RPMI8226 (cell line): ENCODE results near the gene DBX1.
"Not testable (repeated sequence)": the region's sequence is repeated elsewhere in the genome, so short reads cannot be mapped to it uniquely, and the experiment has no call there.

Experiments used
- DNase-seq: peaks from one replicate; pipeline ENCODE4 v3.0.0-alpha.2; 2015

DBX1 gene, protein sequence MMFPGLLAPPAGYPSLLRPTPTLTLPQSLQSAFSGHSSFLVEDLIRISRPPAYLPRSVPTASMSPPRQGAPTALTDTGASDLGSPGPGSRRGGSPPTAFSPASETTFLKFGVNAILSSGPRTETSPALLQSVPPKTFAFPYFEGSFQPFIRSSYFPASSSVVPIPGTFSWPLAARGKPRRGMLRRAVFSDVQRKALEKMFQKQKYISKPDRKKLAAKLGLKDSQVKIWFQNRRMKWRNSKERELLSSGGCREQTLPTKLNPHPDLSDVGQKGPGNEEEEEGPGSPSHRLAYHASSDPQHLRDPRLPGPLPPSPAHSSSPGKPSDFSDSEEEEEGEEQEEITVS

DNA sequence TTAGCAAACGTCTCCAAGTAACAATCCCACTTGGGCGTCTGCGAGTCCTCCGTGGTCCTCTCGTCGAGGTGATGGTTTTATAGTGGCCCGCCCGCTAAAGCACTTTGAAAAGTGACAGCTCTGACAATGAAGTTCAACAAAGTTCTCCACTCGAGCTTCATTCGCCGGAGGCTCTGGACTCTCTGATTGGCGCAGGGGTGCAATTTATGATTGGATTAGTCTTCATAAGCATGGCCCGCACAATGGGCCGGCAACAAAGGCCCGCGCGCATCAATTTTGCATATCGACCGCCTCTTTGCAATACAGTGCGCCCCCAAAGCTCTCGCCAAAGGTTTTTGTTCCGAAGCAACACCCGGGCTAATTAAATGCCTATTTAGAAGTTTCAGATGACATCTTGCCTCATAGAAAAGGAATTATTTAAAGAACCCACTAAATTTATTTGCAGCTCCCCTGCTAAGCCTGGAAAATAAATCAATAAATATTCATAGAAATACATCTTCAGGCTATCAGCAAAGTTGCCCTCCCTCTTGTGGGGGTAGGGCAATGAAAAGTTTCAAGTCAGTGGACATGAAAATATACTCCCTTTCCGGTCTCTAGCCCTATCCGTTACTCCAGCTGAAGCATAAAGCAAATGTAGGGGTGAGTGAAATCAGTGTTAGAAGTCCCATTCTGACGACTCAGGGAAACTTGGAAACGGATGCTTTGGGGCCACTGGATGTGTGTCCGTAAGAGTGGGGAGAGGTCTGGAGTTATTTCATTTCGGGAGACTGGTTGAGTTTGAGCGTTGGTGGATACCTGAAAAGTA is at the start of gene DBX1:
Gene DBX1 (minus strand): TSS at position 51 of the 805 bp plus-strand sequence. CDS start 151 bp downstream, outside the sequence.
- no peak for DNase-seq

DNA sequence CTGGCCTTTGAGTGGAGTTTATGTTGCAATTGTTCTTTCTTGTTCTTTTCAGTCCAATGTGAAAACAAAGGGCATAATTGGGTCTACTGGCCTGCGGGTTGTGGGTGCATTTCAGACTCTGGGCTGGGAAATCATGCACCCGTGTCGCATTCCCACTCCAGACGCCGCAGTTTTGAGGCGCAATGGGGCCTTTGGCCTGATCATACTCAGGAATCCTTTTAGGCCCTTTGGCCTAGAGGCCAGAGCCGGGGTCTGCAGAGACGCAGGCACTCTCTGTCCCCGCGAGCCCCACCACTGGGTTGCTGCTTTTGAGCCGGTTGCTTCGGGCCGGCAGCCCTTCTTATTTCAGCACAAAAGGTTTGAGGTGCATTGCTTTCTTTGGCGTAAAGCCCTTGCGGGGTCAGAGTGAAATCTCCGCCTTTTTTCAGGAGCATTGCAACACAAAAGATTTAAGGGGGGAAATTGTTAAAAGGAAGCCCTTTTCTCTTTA is 48.4 kb upstream of the DBX1 start:
- no peak for DNase-seq

DNA sequence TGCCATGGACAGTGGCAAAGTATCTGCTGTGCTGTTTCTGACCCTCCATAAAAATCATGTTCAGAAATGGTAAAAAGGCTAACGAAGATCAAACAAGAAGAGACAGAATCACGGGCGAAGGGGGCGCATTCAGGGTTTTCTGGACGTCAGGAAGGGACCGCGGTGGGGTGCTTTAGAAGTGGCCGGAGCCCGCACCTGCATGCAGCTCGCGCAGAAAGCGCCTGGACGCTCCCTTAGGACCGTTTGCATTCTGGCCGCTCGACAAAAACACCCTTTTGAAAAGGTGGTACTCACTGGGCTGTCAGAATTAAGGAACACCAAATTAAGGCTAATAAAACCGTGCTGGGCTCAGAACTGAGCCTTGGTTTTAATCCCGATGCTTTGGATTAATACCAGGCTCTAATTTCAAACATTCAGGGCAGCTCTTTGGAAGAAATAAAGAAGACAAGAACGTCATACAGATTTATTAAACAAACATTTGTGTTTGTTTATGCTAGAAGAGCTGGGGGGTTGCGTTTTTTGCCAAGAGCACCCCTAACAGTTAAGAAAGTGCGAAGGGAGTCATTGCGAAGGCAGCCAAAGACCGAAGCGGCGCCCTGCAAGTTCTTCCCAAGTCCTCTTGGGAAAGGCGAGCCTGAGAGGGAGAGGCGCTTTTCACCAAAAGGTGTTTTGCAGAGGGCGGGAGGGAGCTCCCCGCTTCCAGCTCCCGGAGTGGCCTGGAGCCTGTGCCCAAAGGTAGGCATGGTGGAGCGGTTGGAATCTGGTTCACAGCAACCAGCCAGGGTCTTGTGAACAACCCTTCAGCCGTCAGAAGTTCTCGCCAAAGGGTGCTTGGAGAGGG is 47.7 kb upstream of the DBX1 start:
- DNase-seq: no peak

DNA sequence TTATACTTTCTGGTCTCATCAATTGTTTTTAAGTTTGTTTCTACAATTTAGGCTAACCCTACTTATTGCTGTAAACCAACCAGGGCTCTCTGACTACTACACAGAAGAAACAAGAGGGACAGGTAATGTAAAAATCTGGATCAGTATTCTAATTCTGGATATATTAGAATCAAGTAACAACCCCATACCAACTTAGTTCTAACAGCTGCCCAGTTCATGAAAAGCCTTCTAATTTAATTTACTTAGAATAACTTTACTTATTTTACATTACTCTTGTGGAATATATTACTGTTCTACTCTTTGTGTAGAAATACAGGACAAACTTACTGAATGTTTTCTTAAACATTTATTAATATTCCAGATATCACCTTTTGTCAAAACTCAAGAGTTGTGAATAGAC is 45.5 kb upstream of the DBX1 start:
- DNase-seq: no peak

DNA sequence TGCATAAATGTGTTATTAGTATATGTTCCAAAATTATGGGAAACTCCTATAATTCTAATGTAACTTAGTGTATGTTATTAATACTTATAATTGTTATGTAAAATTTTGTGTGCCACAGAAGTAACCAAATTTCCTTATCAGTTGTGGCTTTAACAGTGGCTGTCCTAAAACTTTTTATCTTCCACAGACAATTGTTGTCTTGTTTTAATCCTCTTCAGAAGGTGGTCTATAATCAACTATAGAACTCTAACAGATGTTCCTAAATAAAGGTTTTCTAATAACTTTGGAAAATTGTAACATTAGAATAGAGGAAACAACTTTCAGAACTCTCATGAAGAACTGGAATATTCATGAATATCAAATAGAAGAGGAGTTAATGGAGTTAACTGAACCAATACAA is 44.4 kb upstream of the DBX1 start:
- DNase-seq: no peak

DNA sequence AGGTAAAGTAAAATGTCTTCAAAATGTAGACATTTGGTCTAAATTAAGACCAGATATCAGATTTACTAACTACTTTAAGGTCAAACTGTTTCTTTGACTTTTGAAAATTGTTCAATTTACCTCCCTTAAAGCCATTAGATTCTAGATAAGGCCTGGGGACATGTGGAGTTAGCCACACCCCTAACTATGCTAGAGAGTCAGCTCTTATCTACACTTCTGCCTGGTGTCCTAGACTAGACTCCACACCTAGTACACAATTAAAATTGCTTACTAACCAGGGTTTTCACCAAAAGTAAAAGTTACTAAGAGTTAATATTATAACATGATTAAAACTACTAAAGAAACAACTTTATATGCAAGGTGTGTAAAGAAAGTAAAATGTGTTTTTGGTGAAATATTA is 43.6 kb upstream of the DBX1 start:
- no peak for DNase-seq

DNA sequence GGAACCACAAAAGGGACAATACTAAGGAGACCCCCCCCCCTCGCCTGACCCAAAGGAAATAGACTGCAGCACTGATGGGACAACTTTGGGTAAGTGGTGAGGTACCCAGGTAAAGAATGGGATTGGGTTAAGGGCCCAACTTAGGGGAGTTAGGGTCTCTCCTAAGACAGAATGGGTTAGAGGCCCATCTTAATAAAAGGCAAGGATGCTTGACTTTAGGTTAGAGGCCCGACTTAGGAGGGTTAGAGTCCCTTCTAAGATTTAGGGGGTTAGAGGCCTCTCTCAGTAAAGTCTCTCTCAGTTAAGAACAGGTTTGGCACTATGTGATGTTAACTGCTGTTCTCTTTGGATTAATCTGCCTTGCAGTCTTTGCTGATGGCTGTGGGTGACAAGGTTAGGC is 41.0 kb upstream of the DBX1 start:
- no peak for DNase-seq

DNA sequence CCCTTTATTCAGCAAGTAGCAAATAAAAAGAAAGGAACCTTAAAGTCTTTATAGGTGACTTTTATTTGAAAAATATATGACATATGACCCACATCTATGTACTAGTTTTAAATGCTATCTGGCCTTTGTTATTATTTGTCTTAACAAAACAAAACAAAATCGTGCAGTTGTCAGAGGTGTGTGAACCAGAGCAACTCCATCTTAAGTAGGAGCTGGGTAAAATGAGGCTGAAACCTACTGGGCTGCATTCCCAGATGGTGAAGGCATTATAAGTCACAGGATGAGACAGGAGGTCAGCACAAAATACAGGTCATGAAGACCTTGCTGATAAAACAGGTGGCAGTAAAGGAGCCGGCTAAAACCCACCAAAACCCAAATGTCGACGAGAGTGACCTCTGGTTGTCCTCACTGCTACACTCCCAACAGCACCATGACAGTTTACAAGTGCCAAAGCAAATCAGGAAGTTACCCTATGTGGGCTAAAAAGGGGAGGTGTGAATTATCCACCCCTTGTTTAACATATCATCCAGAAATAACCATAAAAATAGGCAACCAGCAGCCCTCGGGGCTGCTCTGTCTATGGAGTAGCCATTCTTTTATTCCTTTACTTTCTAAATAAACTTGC is 40.2 kb upstream of the DBX1 start:
- not testable (repeated sequence) for DNase-seq

DNA sequence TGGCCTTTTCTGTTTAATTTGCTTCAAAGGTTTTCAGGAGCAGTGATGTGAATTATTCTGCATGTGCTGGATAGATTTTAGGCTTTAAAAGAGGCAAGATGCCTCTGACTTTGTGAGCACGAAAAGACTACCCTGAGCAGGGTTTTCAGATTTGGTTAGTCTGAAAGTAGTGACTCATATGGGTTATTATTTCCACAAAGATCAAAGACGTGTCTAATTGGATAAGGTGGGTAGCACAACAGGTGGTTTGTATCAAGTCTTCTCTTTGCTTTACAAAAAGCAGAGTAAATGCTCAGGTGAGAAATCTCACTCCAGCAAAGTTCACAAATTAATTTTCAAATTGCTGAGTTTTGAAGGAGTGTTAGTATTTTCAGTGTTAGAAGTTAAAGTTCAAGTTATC is 37.6 kb upstream of the DBX1 start:
- peak; percentile 8 for DNase-seq

DNA sequence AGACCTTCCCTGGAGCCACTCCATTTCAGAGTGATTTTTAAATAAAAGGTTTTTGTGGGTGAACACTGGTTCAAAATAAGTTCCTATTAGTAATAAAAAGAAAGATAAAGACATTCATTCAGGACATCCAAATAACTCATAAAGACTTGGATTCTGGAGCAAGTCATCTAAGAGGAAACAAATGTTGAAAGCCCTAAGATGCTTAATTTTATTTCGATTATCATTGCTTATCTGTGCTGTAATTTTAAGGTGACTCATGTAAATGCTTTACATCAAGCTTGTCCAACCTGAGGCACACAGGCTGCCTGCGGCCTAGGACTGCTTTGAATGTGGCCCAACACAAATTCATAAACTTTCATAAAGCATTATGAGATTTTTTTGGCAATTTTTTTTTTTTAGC is 34.2 kb upstream of the DBX1 start:
- no peak for DNase-seq

DNA sequence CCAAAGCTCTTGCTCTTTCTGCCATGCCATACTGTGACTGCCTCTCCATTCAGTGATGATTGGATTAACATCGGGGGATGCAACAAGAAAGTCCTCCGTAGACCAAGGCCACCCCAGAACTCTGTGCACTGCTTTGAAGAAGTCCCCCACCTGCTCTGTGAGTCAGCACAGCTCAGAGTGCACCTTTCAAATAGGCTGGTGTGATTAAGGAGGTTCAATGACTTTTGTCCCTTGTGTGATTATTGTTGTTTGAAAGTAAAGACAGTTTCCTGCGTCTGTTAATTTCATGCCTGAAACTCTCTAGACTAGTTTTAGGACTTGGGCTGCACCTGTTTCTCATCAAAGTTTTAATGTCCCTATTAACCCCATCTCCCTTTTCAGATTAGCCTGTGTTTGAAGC is 33.0 kb upstream of the DBX1 start:
- DNase-seq: no peak

DNA sequence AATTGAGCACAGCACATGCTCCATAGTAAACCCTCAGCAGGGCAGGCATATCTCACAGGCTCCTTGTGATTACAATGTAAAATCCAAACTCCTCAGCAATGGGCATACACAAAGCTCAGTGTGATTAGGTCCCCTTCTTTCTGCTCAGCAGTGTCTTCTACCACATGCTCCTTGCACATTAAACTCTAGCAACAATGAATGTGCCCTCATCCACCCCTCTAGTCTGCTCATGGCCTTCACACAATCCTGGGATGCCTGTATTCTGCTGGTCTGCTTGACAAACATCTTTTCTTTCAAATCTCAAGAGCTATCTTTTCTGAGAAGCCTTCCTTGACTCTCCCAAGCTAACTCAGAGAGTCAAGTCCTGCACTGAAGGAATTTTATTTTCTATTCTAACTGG is 32.4 kb upstream of the DBX1 start:
- no peak for DNase-seq

DNA sequence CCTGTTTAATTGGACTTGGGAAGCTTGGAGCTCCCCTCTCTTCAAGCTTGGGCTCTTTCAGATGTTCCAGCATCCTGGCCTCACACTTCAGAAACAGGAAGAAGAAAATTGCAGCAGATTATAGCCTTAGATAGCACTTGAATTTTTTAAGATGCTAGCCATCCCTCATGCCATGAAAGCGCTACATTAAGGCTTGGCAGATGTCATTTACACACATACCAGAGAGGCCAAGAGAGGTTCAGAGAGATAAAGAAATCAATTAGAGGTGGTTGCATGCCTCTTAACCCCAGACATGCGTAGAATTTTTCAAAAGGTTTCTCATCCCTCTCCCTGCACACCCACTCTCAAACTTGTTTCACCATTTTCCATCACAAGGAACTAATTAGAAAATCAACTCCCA is 31.9 kb upstream of the DBX1 start:
- no peak for DNase-seq

DNA sequence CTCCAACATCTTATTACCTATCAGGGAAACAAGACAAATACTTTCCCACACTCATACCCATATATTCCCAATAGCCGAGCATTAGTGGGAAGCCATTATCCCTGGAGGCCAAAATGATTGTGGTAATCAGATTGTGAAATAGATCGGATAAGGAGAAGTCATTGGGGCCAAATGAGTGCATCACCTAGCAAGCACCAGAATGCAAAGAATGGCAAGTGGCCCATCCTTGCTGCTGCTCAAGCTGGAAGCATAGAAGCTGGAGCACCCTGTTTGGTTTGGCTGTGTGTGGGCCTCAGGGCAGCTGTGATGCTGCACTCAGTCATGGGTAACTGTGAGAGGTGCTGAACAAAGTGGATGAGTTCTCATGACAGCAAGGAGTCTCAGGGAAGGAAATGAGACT is 18.7 kb upstream of the DBX1 start:
- DNase-seq: no peak

DNA sequence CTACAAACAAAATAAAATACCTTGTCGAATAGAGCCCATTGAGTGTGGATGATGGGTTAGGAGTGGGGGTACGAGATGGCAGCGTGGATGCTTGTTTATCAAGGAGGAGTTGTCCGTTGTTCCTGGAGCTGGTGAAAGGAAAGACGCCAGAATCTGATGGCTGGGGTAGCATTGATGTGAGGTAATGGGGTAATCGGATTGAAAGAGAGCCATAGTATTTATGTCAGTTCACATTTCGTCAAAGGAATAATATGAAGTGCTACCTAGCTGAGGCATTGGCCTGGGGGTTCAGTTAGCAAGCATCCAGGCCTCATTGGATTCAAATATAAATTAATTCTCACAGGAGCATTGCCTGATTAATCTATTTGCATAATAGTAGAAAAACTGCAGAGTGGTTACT is 16.9 kb upstream of the DBX1 start:
- no peak for DNase-seq

DNA sequence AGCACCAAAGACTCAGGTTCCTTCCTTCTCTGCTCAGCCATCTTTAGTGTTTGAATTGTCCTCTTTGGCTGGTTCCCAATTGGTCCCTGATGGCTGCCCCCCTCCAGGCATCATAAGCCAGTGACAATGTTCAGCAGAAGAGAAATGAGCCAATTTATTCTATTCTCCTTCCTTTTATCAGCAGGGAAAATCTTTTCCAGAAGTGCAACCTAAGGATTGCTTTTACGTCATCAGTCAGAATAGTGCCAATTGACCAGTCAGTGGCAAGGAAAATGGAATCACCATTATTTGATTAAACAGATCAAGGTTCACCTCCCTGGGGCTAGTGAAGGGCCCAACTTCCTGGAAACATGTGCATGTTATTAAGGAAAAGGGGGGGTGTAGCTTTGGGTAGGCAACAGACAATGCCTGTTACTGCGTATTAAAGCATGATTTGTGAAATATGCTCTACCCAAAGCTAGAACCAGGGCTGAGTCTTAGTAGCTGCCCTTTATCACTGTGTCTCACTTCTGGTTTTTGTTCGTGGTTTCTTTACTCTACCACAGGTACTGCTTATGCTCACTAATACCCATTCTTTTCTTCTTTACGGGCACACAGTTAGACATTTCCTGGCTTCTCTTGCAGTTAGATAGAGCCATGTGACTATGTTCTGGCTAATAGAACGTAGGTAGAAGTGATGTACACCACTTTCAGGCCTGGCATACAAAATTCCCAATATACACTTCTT is 12.6 kb upstream of the DBX1 start:
- no peak for DNase-seq

DNA sequence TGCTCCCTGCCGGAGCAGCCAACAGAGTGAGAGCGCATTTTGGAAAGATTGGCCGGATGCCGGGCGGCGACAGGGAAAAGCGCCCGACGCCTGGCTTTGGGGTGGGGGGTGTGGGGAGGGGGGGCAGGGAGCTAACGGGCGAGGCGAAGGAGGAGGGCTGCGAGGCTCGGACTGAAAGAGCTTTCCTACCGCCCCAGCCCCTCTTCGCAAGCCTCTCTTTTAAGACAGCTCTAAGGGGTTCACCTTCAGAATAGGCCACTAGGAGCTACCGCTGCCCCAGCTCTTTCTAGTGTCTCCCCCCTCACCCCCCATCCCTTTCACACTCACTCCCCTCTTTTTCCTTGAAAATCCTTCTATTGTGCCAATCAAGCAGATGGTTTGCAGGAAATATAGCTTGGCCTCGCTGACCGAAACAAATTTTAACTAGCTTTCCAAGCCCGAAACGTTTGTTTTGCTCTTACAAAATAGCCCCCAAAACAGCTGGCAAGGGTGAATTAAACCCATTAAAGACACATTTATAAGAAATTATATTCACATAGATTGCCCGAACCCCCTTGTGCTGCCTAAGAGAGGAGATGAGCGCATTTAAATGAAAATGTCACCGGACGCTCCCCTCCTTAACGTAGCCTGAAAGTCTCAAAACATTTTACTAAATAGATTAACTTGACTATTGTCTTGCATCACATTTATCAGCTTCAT is 3.7 kb upstream of the DBX1 start:
- no peak for DNase-seq

DNA sequence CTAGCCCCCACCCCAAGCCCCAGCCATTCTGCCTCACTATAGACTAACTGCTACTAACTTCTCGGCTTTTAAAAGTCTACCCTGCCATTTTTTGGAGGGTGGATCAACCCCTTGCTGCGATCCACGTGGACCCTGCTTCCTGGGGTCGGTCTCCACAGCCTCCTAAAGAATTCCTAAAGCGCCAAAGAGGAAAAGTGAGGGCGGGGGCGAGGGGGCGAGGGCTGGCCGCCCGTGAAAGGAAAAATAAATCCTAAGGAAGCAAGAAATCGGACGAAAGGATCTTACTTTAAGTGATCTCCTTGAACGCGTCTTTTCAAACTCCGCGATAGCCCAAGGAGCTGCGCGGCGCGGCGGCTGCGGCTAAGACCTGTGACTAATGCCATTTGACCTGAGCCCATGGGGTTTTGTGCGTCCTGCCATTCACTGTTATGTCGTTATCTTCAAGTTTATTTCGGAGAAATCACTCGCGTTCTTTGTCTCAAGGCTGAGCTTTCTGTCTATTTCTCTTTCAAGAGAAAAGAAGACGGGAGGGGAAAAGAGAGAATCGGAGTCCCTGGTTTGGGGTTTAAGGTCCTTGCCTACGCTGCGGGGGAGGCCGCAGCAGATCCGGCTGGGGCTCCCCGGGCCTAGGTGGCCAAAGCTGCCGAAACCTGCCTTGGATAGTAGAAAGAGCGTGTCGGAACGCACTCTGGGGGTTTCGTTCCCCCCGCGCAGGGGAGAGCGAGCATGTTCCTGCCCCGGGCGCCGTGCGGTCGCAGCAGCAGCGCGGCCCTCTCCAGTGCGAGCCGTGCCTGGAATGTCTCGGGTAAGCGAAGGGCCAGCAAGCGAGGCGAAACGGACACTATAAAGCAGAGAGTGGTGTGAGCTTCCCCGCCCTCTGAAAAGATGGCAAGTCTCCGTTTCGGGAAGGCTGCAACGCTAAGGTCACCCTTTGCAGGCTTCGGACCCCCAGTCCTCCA is 2.8 kb upstream of the DBX1 start:
- peak; percentile 5 for DNase-seq

DNA sequence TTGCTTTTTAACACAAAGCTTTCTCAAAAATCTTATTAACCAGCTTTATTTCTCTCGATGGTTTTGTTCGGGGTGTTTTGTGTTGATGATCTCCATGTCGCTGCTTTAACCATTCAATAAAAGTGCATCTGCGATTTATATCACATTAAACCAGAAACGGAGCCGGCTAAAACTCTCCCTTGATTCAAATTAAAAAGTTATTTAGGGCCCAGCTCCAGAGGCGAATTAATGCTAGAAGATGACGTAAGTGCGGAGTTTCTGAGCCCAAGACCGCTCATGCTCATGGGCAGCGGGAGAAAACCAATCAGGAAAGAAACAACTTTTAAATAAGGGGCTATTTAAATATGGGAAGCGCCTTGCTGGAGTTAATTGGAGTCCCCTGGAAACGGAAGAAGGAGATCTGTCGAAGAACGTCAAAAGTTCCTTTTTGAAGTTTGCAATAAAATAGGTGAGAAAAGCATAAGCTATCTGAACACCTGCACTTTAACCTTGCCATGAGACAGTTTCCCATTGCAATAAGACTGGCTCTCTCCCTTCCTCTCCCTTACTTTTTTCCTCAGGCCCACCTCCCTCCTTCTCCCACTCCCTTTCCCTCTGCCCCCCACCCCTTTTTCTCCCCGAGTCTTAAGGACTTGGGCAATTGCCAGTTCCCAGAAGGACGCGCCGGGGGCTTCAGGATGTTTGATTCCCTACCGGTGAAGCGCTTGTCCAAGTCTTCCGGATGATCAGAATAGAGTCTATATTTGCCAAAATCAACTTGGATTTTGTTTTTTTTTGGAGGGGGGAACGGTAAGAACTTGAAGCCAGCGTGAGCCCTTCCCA is 1.9 kb upstream of the DBX1 start:
- no peak for DNase-seq
